ENCODE data around the gene FAM241B.

Gene FAM241B

GRCh38 chr10:69649786-69650550 lies 19.9 kb downstream of the FAM241B start:
- DNase-seq (ENCODE audit: low spot score) = no peak

- no peak for DNase-seq (ENCODE audit: low spot score)
Measured at GRCh38 chr10:69650589-69651261, 20.7 kb downstream of the FAM241B start.

- DNase-seq (ENCODE audit: low spot score) = no peak
Measured at GRCh38 chr10:69651362-69651761, 21.3 kb downstream of the FAM241B start.

- no peak for DNase-seq (ENCODE audit: low spot score)
Measured at GRCh38 chr10:69652111-69652856, 22.2 kb downstream of the FAM241B start.

GRCh38 chr10:69652857-69653199 lies 22.8 kb downstream of the FAM241B start:
- DNase-seq (ENCODE audit: low spot score) = no peak

- DNase-seq (ENCODE audit: low spot score) = no peak
Measured at GRCh38 chr10:69653561-69653960, 23.5 kb downstream of the FAM241B start.

GRCh38 chr10:69655124-69655867 lies 25.2 kb downstream of the FAM241B start:
- no peak for DNase-seq (ENCODE audit: low spot score)

GRCh38 chr10:69655868-69656555 lies 26.0 kb downstream of the FAM241B start:
- DNase-seq (ENCODE audit: low spot score) = no peak

GRCh38 chr10:69656742-69657269 lies 26.8 kb downstream of the FAM241B start:
- no peak for DNase-seq (ENCODE audit: low spot score)

GRCh38 chr10:69657430-69657829 lies 27.4 kb downstream of the FAM241B start:
- no peak for DNase-seq (ENCODE audit: low spot score)

GRCh38 chr10:69657866-69658265 lies 27.8 kb downstream of the FAM241B start:
- no peak for DNase-seq (ENCODE audit: low spot score)

GRCh38 chr10:69659241-69660038 lies 29.4 kb downstream of the FAM241B start:
- no peak for DNase-seq (ENCODE audit: low spot score)

GRCh38 chr10:69660296-69660695 lies 30.2 kb downstream of the FAM241B start:
- DNase-seq (ENCODE audit: low spot score) = no peak

GRCh38 chr10:69661414-69662172 lies 31.5 kb downstream of the FAM241B start:
- no peak for DNase-seq (ENCODE audit: low spot score)

- no peak for DNase-seq (ENCODE audit: low spot score)
Measured at GRCh38 chr10:69662173-69662877, 32.3 kb downstream of the FAM241B start.

GRCh38 chr10:69662901-69663300 lies 32.9 kb downstream of the FAM241B start:
- DNase-seq (ENCODE audit: low spot score) = no peak

GRCh38 chr10:69663369-69663947 lies 33.4 kb downstream of the FAM241B start:
- peak; percentile 18 for DNase-seq (ENCODE audit: low spot score)

GRCh38 chr10:69665474-69666320 lies 35.6 kb downstream of the FAM241B start:
- no peak for DNase-seq (ENCODE audit: low spot score)
